ENCODE measurements around the gene PDE1A. TPM values are rescaled to one million over a fixed set of nuclear protein-coding genes. Genes with fewer than 3 reads are reported as not detected.
A peak's percentile ranks its signal among the peaks of the same experiment; 100 is the strongest.

The PDE1A gene
- total and polyA plus RNA-seq, 2 of the 4 experiments (the other 2 are of a cell fraction), result 0.24 to 0.90 TPM

DNA sequence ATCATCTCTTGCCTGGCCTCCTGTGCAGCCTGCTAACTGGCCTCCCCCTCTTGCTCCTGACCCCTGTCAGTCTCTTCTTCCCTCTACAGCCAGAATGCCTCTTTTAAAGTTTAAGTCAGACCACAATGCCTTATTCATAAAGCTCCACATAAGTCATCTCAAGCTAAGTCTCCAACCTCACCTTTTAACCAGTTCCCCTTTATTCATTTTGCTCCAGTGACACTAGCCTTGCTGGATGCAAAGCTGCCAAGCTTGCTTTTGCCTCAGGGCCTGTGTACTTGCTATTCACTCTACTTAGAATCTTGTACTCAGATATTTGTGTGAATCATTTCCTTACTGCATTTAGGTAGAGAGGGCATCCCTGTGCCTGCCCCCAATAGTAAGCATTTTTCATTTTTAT, 180.9 kb downstream of the PDE1A start:
- H2BK120ac ChIP-seq (ENCODE audit: low read depth, low read length), result no peak overlapping the region
- H2AK5ac ChIP-seq (ENCODE audit: low read depth, low read length), result no peak overlapping the region
- ChIA-PET CTCF (no interaction called here), POLR2A (ENCODE audit: unreplicated experiment) (no interaction called here)
- H4K20me1 ChIP-seq (ENCODE audit: insufficient read depth, low read length), result no peaks in the 10 kb centered on the region
- BruUV-seq (replicated peaks), result no TSS peak
- no peaks in the 10 kb centered on the region for H3K79me1 ChIP-seq (ENCODE audit: low read depth in 1 of 2, low read length in 2 of 2)
- no peak overlapping the region for H2AFZ ChIP-seq (replicated peaks; ENCODE audit: low read length, poor library complexity)
- ATAC-seq (ENCODE audit: low read depth) (no peak), DNase-seq (peak; percentile 4)
- no peaks in the 10 kb centered on the region for H3K36me3 ChIP-seq (ENCODE audit: control insufficient read depth, insufficient read depth, low read length)
- H4K8ac ChIP-seq (ENCODE audit: low read depth in 2 of 2, low read length in 2 of 2), result no peak overlapping the region
- H3K4me1 ChIP-seq (ENCODE audit: control insufficient read depth, insufficient read depth, low read length), result no peaks in the 10 kb centered on the region
- no peak for TF ChIP-seq MAFK (IDR thresholded peaks at IDR 0.05; ENCODE audit: low read depth, low read length)
- TF ChIP-seq CTCF (conservative IDR thresholded peaks at IDR 0.05; ENCODE audit: low read depth, low read length), result no peak
- TF ChIP-seq, protein P1, sequence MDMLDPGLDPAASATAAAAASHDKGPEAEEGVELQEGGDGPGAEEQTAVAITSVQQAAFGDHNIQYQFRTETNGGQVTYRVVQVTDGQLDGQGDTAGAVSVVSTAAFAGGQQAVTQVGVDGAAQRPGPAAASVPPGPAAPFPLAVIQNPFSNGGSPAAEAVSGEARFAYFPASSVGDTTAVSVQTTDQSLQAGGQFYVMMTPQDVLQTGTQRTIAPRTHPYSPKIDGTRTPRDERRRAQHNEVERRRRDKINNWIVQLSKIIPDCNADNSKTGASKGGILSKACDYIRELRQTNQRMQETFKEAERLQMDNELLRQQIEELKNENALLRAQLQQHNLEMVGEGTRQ (IDR thresholded peaks at IDR 0.05; ENCODE audit: low read depth, low read length), result no peak
- no peak for TF ChIP-seq MAZ (IDR thresholded peaks at IDR 0.05; ENCODE audit: borderline replicate concordance, low read depth, low read length)
- TF ChIP-seq RCOR1 (IDR thresholded peaks at IDR 0.05; ENCODE audit: insufficient replicate concordance, low read length), result no peak
- TF ChIP-seq POLR2A (IDR thresholded peaks at IDR 0.05; ENCODE audit: low read depth, low read length), result no peak
- TF ChIP-seq NFE2L2 (IDR thresholded peaks at IDR 0.05; ENCODE audit: low read depth, low read length), result no peak
- no peak for TF ChIP-seq RFX5 (IDR thresholded peaks at IDR 0.05; ENCODE audit: low read depth, low read length)
- no peak for TF ChIP-seq SMC3 (IDR thresholded peaks at IDR 0.05; ENCODE audit: low read depth, low read length)
- TF ChIP-seq MXI1 (IDR thresholded peaks at IDR 0.05; ENCODE audit: borderline replicate concordance, low read depth, low read length), result no peak
- TF ChIP-seq, protein P2, sequence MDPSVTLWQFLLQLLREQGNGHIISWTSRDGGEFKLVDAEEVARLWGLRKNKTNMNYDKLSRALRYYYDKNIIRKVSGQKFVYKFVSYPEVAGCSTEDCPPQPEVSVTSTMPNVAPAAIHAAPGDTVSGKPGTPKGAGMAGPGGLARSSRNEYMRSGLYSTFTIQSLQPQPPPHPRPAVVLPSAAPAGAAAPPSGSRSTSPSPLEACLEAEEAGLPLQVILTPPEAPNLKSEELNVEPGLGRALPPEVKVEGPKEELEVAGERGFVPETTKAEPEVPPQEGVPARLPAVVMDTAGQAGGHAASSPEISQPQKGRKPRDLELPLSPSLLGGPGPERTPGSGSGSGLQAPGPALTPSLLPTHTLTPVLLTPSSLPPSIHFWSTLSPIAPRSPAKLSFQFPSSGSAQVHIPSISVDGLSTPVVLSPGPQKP (IDR thresholded peaks at IDR 0.05; ENCODE audit: borderline replicate concordance, low read depth, low read length), result no peak
- no peak for TF ChIP-seq BHLHE40 (IDR thresholded peaks at IDR 0.05; ENCODE audit: low read depth, low read length)
- no peak for TF ChIP-seq CEBPB (IDR thresholded peaks at IDR 0.05; ENCODE audit: low read depth, low read length)
- no peak for TF ChIP-seq FOS (IDR thresholded peaks at IDR 0.05; ENCODE audit: low read depth, low read length)
- TF ChIP-seq CHD1 (IDR thresholded peaks at IDR 0.05; ENCODE audit: low read depth, low read length), result no peak
- no peak for TF ChIP-seq RAD21 (IDR thresholded peaks at IDR 0.05; ENCODE audit: low read length)
- H3K27me3 ChIP-seq (ENCODE audit: control insufficient read depth, insufficient read depth, low read length), result no peaks in the 10 kb centered on the region
- H3K9me1 ChIP-seq (ENCODE audit: insufficient read depth, low read length), result no peaks in the 10 kb centered on the region
- intact Hi-C loops (cut with micrococcal nuclease), result no loop called here
- H3K27ac ChIP-seq (ENCODE audit: insufficient read depth, low read length), result no peak overlapping the region
- dilution Hi-C loops (cut with HindIII; ENCODE audit: low sequenced_read_pairs, unreplicated experiment), result no loop called here
- no peak overlapping the region for H3K4ac ChIP-seq (ENCODE audit: low read depth, low read length)
- no peak overlapping the region for H3K14ac ChIP-seq (replicated peaks; ENCODE audit: low read depth, low read length)
- H2BK5ac ChIP-seq (ENCODE audit: low read depth, low read length, poor library complexity, severe bottlenecking), result no peak overlapping the region
- no peak overlapping the region for H3K56ac ChIP-seq (ENCODE audit: extremely low read depth, insufficient read depth, low read length)
- no peak overlapping the region for H2AK9ac ChIP-seq (replicated peaks; ENCODE audit: low read depth, low read length, poor library complexity)
- H2BK15ac ChIP-seq (ENCODE audit: low read depth, low read length), result no peak overlapping the region
- no peak overlapping the region for H4K91ac ChIP-seq (ENCODE audit: insufficient read depth, low read depth, low read length)
- no peak overlapping the region for H3K4me2 ChIP-seq (ENCODE audit: low read depth, low read length)
- H3K9ac ChIP-seq (ENCODE audit: low read depth, low read length), result no peak overlapping the region
- H3K4me3 ChIP-seq (ENCODE audit: insufficient read depth, low read depth, low read length), result no peak overlapping the region
- H2BK20ac ChIP-seq (ENCODE audit: low read depth, low read length), result no peak overlapping the region
- H3K18ac ChIP-seq (ENCODE audit: low read depth, low read length), result no peak overlapping the region
- no peaks in the 10 kb centered on the region for H3K9me3 ChIP-seq (ENCODE audit: control insufficient read depth, insufficient read depth, low read length)
- in situ Hi-C loops (cut with MboI; ENCODE audit: low sequenced_read_pairs), result no loop called here
- H4K5ac ChIP-seq (ENCODE audit: low read depth, low read length), result no peak overlapping the region
- no peak overlapping the region for H3K23ac ChIP-seq (ENCODE audit: low read depth, low read length)
